Loucy (cell line): ENCODE data around the gene PTPRN2.

Source experiments
- EZH2phosphoT487 ChIP-seq: fragments of 200-600 bp; IDR thresholded peaks from 2 replicates; pipeline ENCODE4 v1.6.1; 2018; ENCODE audit warnings: antibody characterized with exemption, mild to moderate bottlenecking, moderate library complexity, borderline replicate concordance
- TF ChIP-seq, protein P1 (sequence below): fragments of 200-600 bp; sonication (generic); conservative IDR thresholded peaks from 2 replicates; pipeline ENCODE4 v1.5.1; 2014; ENCODE audit warnings: mild to moderate bottlenecking, antibody characterized with exemption, low read length

DNA sequence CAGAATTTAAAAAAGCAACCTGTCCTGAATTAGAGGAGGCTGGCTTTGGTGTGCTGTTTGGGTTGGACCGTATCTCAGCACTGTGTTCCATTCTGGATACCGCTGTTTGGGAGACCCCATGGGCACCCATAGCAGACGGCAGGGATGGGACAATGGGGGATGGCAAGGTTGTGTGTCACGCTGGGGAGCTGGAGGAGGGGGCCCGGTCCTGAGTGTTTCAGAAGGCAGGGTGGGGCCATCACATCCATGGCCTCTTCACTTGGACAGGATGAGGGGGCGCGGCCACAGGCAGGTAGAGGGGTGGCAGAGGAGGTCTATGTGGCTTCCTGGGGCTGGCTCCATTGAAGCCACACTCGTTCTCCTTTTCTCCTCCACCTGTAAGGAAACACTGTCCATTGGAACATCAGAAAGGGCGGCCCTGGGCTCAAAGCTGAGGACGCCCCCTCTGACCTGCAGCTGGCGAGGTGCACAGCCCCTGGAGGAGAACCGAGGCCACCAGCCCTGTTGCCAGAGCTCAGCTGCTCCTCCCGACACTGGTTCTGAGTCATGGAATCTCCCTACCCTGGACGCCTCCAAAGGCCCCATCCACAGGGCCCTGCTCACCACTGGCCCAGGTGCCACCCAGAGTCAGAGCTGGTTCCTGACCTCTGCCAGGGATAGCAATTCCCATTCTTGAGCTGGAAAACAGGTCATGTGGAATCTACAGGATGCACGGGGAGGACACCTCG is 663.6 kb downstream of the PTPRN2 start:
- TF ChIP-seq, protein P1, sequence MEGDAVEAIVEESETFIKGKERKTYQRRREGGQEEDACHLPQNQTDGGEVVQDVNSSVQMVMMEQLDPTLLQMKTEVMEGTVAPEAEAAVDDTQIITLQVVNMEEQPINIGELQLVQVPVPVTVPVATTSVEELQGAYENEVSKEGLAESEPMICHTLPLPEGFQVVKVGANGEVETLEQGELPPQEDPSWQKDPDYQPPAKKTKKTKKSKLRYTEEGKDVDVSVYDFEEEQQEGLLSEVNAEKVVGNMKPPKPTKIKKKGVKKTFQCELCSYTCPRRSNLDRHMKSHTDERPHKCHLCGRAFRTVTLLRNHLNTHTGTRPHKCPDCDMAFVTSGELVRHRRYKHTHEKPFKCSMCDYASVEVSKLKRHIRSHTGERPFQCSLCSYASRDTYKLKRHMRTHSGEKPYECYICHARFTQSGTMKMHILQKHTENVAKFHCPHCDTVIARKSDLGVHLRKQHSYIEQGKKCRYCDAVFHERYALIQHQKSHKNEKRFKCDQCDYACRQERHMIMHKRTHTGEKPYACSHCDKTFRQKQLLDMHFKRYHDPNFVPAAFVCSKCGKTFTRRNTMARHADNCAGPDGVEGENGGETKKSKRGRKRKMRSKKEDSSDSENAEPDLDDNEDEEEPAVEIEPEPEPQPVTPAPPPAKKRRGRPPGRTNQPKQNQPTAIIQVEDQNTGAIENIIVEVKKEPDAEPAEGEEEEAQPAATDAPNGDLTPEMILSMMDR, result no peak
- no peak for TF ChIP-seq EZH2phosphoT487
